Measurements from ENCODE around the gene ZNF124. TPM values are rescaled to one million over a fixed set of nuclear protein-coding genes. Genes with fewer than 3 reads are reported as not detected.

Gene ZNF124
- total and polyA plus RNA-seq, 2 of the 8 experiments (the other 6 are each of a cell fraction or from before 2014, with no cell fraction given): 4.6 to 39.9 TPM

- H2BK15ac ChIP-seq (ENCODE audit: low read length): no peak overlapping the region
- no peak overlapping the region for H3K4ac ChIP-seq (replicated peaks; ENCODE audit: insufficient read length, low read depth, low read length)
- H4K8ac ChIP-seq (ENCODE audit: extremely low read depth, insufficient read depth, low read length): no peak overlapping the region
- H2BK5ac ChIP-seq (ENCODE audit: low read depth, low read length): no peak overlapping the region
- no peak overlapping the region for H2AFZ ChIP-seq (ENCODE audit: low read length)
- H2AK5ac ChIP-seq (ENCODE audit: low read depth, low read length): no peak overlapping the region
- ChIA-PET CTCF (ENCODE audit: partially characterized antibody) (no interaction called here), POLR2A (ENCODE audit: partially characterized antibody) (interaction anchor here (1.7 kb wide), 1 partner anchor 12 kb away, joined by 4 read pairs; no protein-coding TSS in a partner anchor)
- H3K4me1 ChIP-seq (replicated peaks in 1 of 4; ENCODE audit: control insufficient read depth in 3 of 4, insufficient read depth in 4 of 4, low read length in 3 of 4): no peaks in the 10 kb centered on the region
- H3K4me3 ChIP-seq (ENCODE audit: extremely low read depth in 1 of 4, insufficient read depth in 2 of 4, low read depth in 3 of 4, low read length in 4 of 4): no peak overlapping the region
- H3K27ac ChIP-seq (ENCODE audit: low read depth, low read length): no peak overlapping the region; the same call in 1 of the 2 replicates
- H3K79me1 ChIP-seq (ENCODE audit: low read depth, low read length): peaks cover 3% of the 10 kb centered on the region; the same call in 1 of the 2 replicates
- H3K9me3 ChIP-seq (ENCODE audit: insufficient read depth in 2 of 2, low read depth in 1 of 2, low read length in 1 of 2): 0 out of 4 replicates have a peak, but pooled peaks cover 0 to 2% of the 10 kb centered on the region in 2 experiments
- H3K9ac ChIP-seq (replicated peaks in 1 of 4; ENCODE audit: extremely low read depth in 1 of 4, low read depth in 3 of 4, low read length in 3 of 4): no peak overlapping the region
- H3K27me3 ChIP-seq (replicated peaks in 1 of 4; ENCODE audit: control insufficient read depth in 3 of 4, extremely low read depth in 1 of 4, insufficient read depth in 3 of 4, low read length in 3 of 4): no peaks in the 10 kb centered on the region
- no peaks in the 10 kb centered on the region for H4K20me1 ChIP-seq (replicated peaks in 1 of 2; ENCODE audit: control insufficient read depth in 1 of 2, insufficient read depth in 2 of 2, low read length in 2 of 2)
- no peak overlapping the region for H4K5ac ChIP-seq (ENCODE audit: insufficient read length, low read depth, low read length)
- H3K56ac ChIP-seq (replicated peaks; ENCODE audit: insufficient read length, low read depth, low read length): no peak overlapping the region
- no peak overlapping the region for H3K14ac ChIP-seq (ENCODE audit: insufficient read length)
- FAIRE-seq (no peak), DNase-seq (ENCODE audit: low read depth in 1 of 2, low spot score in 2 of 2) (no peak)
- H4K91ac ChIP-seq (replicated peaks; ENCODE audit: insufficient read length, low read length): no peak overlapping the region
- no peak overlapping the region for H2BK20ac ChIP-seq (ENCODE audit: low read length)
- H3K4me2 ChIP-seq (ENCODE audit: insufficient read depth in 1 of 2, low read depth in 2 of 2, low read length in 2 of 2): no peak overlapping the region
- WGBS, 2 experiments (ENCODE audit: extremely low coverage in 1 of 2, insufficient coverage in 1 of 2, insufficient read length in 1 of 2, insufficient replicate concordance in 2 of 2, low coverage in 1 of 2, low lambda C conversion rate in 2 of 2, missing lambda C conversion rate in 1 of 2): 71% methylated on average over 3 of the region's 3 CpGs; no CpG with 5 or more reads in 1 of the 2 experiments
- peaks cover 0 to 15% of the 10 kb centered on the region in 2 experiments; a peak in 1 of 4 replicates for H3K79me2 ChIP-seq (ENCODE audit: control insufficient read depth in 1 of 2, insufficient read depth in 2 of 2, low read length in 2 of 2)
- H2BK12ac ChIP-seq (ENCODE audit: low read depth, low read length): no peak overlapping the region
- H3K23me2 ChIP-seq (ENCODE audit: low read depth, low read length): no peaks in the 10 kb centered on the region
- no peak overlapping the region for H3K23ac ChIP-seq (ENCODE audit: insufficient read length)
- peaks cover 0 to 36% (median 9%) of the 10 kb centered on the region in 4 experiments; a peak in 5 of 8 replicates for H3K36me3 ChIP-seq (ENCODE audit: control insufficient read depth in 2 of 4, insufficient read depth in 4 of 4, low read length in 3 of 4)
- H2BK120ac ChIP-seq (replicated peaks; ENCODE audit: low read depth, low read length): no peak overlapping the region
- H3K18ac ChIP-seq (ENCODE audit: extremely low read depth, low read length): no peak overlapping the region
- TF ChIP-seq CHD1 (IDR thresholded peaks at IDR 0.05; ENCODE audit: low read depth, low read length): no peak
- no peak for TF ChIP-seq JUND (IDR thresholded peaks at IDR 0.05; ENCODE audit: low read length)
- no peak for TF ChIP-seq NRF1 (IDR thresholded peaks at IDR 0.05; ENCODE audit: low read depth, low read length)
- TF ChIP-seq RFX5 (IDR thresholded peaks at IDR 0.05; ENCODE audit: borderline replicate concordance, low read depth, low read length): no peak
- no peak for TF ChIP-seq GABPA (IDR thresholded peaks at IDR 0.05; ENCODE audit: borderline replicate concordance, insufficient read depth, low read length)
- TF ChIP-seq SIRT6 (IDR thresholded peaks at IDR 0.05; ENCODE audit: low read length): no peak
- no peak for TF ChIP-seq CHD2 (IDR thresholded peaks at IDR 0.05; ENCODE audit: low read length)
- TF ChIP-seq BRCA1 (IDR thresholded peaks at IDR 0.05; ENCODE audit: low read depth, low read length): no peak
- no peak for TF ChIP-seq SRF (IDR thresholded peaks at IDR 0.05; ENCODE audit: low read depth, low read length)
- no peak for TF ChIP-seq TEAD4 (IDR thresholded peaks at IDR 0.05; ENCODE audit: low read depth, low read length)
- TF ChIP-seq TCF12 (IDR thresholded peaks at IDR 0.05; ENCODE audit: low read depth, low read length): no peak
- TF ChIP-seq SIX5 (IDR thresholded peaks at IDR 0.05; ENCODE audit: low read depth, low read length): no peak
- TF ChIP-seq FOSL1 (IDR thresholded peaks at IDR 0.05; ENCODE audit: insufficient read depth, low read depth, low read length): no peak
- TF ChIP-seq ASH2L (IDR thresholded peaks at IDR 0.05; ENCODE audit: low read length): no peak
- TF ChIP-seq SP4 (IDR thresholded peaks at IDR 0.05; ENCODE audit: low read length): no peak
- no peak for TF ChIP-seq YY1 (IDR thresholded peaks at IDR 0.05; ENCODE audit: low read depth, low read length)
- TF ChIP-seq KDM1A (IDR thresholded peaks at IDR 0.05; ENCODE audit: borderline replicate concordance, low read length): no peak
Measured at GRCh38 chr1:247198781-247199180, 27.0 kb upstream of the ZNF124 start.
